GM19452 (cell line): ENCODE measurements around the gene APOLD1.
A peak's percentile ranks its signal among the peaks of the same experiment; 100 is the strongest.
"Not testable (repeated sequence)": the region's sequence is repeated elsewhere in the genome, so short reads cannot be mapped to it uniquely, and the experiment has no call there.

Experiments
- ATAC-seq: cut with Tn5 transposase; IDR thresholded peaks from one replicate; pipeline ENCODE4 v1.9.1; 2021; ENCODE audit not compliant: unreplicated experiment

The APOLD1 gene

GRCh38 chr12:12807517-12807903 is 22.1 kb downstream of the APOLD1 start:
- not testable (repeated sequence) for ATAC-seq

- peak; percentile 71 for ATAC-seq
Observed at GRCh38 chr12:12807970-12808702, 22.7 kb downstream of the APOLD1 start.

GRCh38 chr12:12810553-12811021 is 25.1 kb downstream of the APOLD1 start:
- no peak for ATAC-seq

- ATAC-seq, result no peak
Observed at GRCh38 chr12:12811343-12811742, 25.9 kb downstream of the APOLD1 start.

- ATAC-seq, result no peak
Observed at GRCh38 chr12:12812174-12812573, 26.7 kb downstream of the APOLD1 start.

- ATAC-seq, result no peak
Observed at GRCh38 chr12:12812618-12813119, 27.2 kb downstream of the APOLD1 start.

GRCh38 chr12:12813120-12814101 is 28.0 kb downstream of the APOLD1 start, which contains the start of gene DDX47:
Gene DDX47, plus strand, starts transcription at chr12:12813346. Its CDS starts 22 bp downstream, at chr12:12813368.
- peak; percentile 70 for ATAC-seq

GRCh38 chr12:12817616-12818015 is 32.2 kb downstream of the APOLD1 start:
- peak; percentile 42 for ATAC-seq

- ATAC-seq, result no peak
Observed at GRCh38 chr12:12818701-12819100, 33.2 kb downstream of the APOLD1 start.

- no peak for ATAC-seq
Observed at GRCh38 chr12:12819221-12819620, 33.8 kb downstream of the APOLD1 start.

GRCh38 chr12:12819752-12820311 is 34.4 kb downstream of the APOLD1 start:
- no peak for ATAC-seq

- not testable (repeated sequence) for ATAC-seq
Observed at GRCh38 chr12:12820376-12820775, 34.9 kb downstream of the APOLD1 start.

- no peak for ATAC-seq
Observed at GRCh38 chr12:12821975-12822374, 36.5 kb downstream of the APOLD1 start.

GRCh38 chr12:12822886-12823285 is 37.4 kb downstream of the APOLD1 start:
- ATAC-seq, result no peak

GRCh38 chr12:12823300-12823699 is 37.8 kb downstream of the APOLD1 start:
- no peak for ATAC-seq

GRCh38 chr12:12823811-12824210 is 38.4 kb downstream of the APOLD1 start:
- no peak for ATAC-seq

GRCh38 chr12:12835378-12836146 is 50.1 kb downstream of the APOLD1 start:
- no peak for ATAC-seq

- ATAC-seq, result no peak
Observed at GRCh38 chr12:12836571-12836970, 51.1 kb downstream of the APOLD1 start.

GRCh38 chr12:12837025-12837812 is 51.8 kb downstream of the APOLD1 start:
- no peak for ATAC-seq

- ATAC-seq, result no peak
Observed at GRCh38 chr12:12837813-12838153, 52.3 kb downstream of the APOLD1 start.
